HCT116 (cell line): ENCODE measurements around the gene DLD.

Source experiments
- CEBPB ChIP-seq: IDR thresholded peaks from 2 replicates; pipeline ENCODE4 v1.6.1; 2012; ENCODE audit warnings: low read depth
- CTCF ChIP-seq, 3 experiments: fragments of 200-600 bp in 1 of 3; sonication (generic) in 1 of 3; IDR thresholded peaks in 2 of 3; conservative IDR thresholded peaks in 1 of 3; 2 replicates each; pipeline ENCODE4 v1.5.1; 2012 to 2017; ENCODE audit warnings: low read depth in 2 of 3, low read length in 2 of 3, antibody characterized with exemption in 1 of 3, borderline replicate concordance in 1 of 3, control low read depth in 1 of 3, mild to moderate bottlenecking in 1 of 3, mixed read lengths in 1 of 3, mixed run types in 1 of 3, moderate library complexity in 1 of 3; ENCODE audit not compliant: insufficient read depth in 1 of 3
- ELF1 ChIP-seq: IDR thresholded peaks from 2 replicates; pipeline ENCODE4 v1.6.1; 2012; ENCODE audit warnings: low read depth, borderline replicate concordance
- MAX ChIP-seq: IDR thresholded peaks from 2 replicates; pipeline ENCODE4 v1.6.1; 2012
- POLR2A ChIP-seq: IDR thresholded peaks from 2 replicates; pipeline ENCODE4 v1.7.0; 2011; ENCODE audit warnings: borderline replicate concordance; ENCODE audit not compliant: insufficient read depth, insufficient read length; ENCODE audit errors: extremely low read depth
- RAD21 ChIP-seq: IDR thresholded peaks from 2 replicates; pipeline ENCODE4 v1.6.1; 2012; ENCODE audit warnings: low read depth, mild to moderate bottlenecking
- SP1 ChIP-seq: IDR thresholded peaks from 2 replicates; pipeline ENCODE4 v1.6.1; 2012; ENCODE audit warnings: low read depth
- TCF7L2 ChIP-seq: IDR thresholded peaks from 2 replicates; pipeline ENCODE4 v1.7.0; 2011; ENCODE audit warnings: borderline replicate concordance, inconsistent platforms; ENCODE audit not compliant: insufficient read depth, insufficient read length; ENCODE audit errors: extremely low read depth

- TF ChIP-seq MAX (no peak), POLR2A (no peak), TCF7L2 (no peak), ELF1 (no peak), CEBPB (no peak), SP1 (no peak), RAD21 (no peak), CTCF (IDR thresholded peaks at IDR 0.05 in 2 of 3, conservative IDR thresholded peaks at IDR 0.05 in 1 of 3; ENCODE audit: borderline replicate concordance in 1 of 3, insufficient read depth in 1 of 3, low read depth in 2 of 3, low read length in 2 of 3) (no peak)
These were observed 13.1 kb upstream of the DLD start for GRCh38 chr7:107877731-107878382.
